K562 (cell line): ENCODE data around the gene AMOTL1. TPM values are rescaled to one million over a fixed set of nuclear protein-coding genes. Genes with fewer than 3 reads are reported as not detected.

Source experiments
- ATAC-seq: fragments of 200-7000 bp; cut with Tn5 transposase; 3 replicates; pipeline ENCODE4 v1.9.1; 2020; ENCODE audit warnings: moderate library complexity
- BruUV-seq: library from RNA; stranded (reverse); fragments of 400-500 nt; replicated peaks from 2 replicates; lab custom pipeline; 2021; lab: Mats Ljungman, UMichigan
- CTCF ChIA-PET: fragments of 300-600 bp; formaldehyde crosslinking; extraction: SDS; loops from one replicate; lab custom pipeline; 2021; ENCODE audit warnings: low intra/inter-chr PET ratio; lab: Yijun Ruan, JAX
- POLR2A ChIA-PET: fragments of 300-600, 350-650 bp; sonication (Branson Sonifier 250); formaldehyde crosslinking; extraction: SDS; loops from one replicate; lab custom pipeline; 2021; ENCODE audit warnings: antibody characterized with exemption, inconsistent platforms; lab: Yijun Ruan, JAX
- DNase-seq, 4 experiments: peaks; one replicate each; pipeline versions ENCODE4 v3.0.0 to v3.0.0-alpha.2; 2011 to 2018; ENCODE audit warnings: low spot score in 3 of 4, mixed read lengths in 3 of 4; ENCODE audit errors: extremely low read depth in 1 of 4
- FAIRE-seq: peaks from 2 replicates; lab custom pipeline; 2011; peaks lifted over from hg19 to GRCh38; lab: Jason Lieb, UNC
- H2AFZ ChIP-seq: 2 replicates; pipeline ENCODE4 v1.6.0; 2011; ENCODE audit warnings: low read depth, low read length, control low read depth, inconsistent platforms
- H3K27ac ChIP-seq: fragments of 200-600 bp; 3 replicates; pipeline ENCODE4 v1.8.0; 2011; ENCODE audit warnings: low read depth, mild to moderate bottlenecking, control low read depth, inconsistent platforms, low read length, moderate library complexity, mixed read lengths; ENCODE audit errors: extremely low read depth
- H3K27me3 ChIP-seq, 2 experiments: fragments of 300-600 bp in 1 of 2; 2 replicates in 1 of 2; 3 replicates in 1 of 2; pipeline versions ENCODE4 v1.6.0 to v1.8.0; 2011; ENCODE audit warnings: inconsistent platforms in 2 of 2, low read length in 2 of 2, mild to moderate bottlenecking in 1 of 2, mixed read lengths in 1 of 2, moderate library complexity in 1 of 2; ENCODE audit not compliant: control insufficient read depth in 2 of 2, insufficient read depth in 2 of 2
- H3K36me3 ChIP-seq: fragments of 300-600 bp; 3 replicates; pipeline ENCODE4 v1.8.0; 2011; ENCODE audit warnings: mild to moderate bottlenecking, low read length, inconsistent platforms; ENCODE audit not compliant: control insufficient read depth, insufficient read depth
- H3K4me1 ChIP-seq, 2 experiments: fragments of 200-600 bp in 1 of 2; replicated peaks in 1 of 2; 2 replicates in 1 of 2; 3 replicates in 1 of 2; pipeline versions ENCODE4 v1.5.1 to v1.8.0; 2011; ENCODE audit warnings: inconsistent platforms in 2 of 2, low read length in 2 of 2, mild to moderate bottlenecking in 1 of 2, mixed read lengths in 1 of 2, moderate library complexity in 1 of 2; ENCODE audit not compliant: control insufficient read depth in 2 of 2, insufficient read depth in 2 of 2
- H3K4me2 ChIP-seq: 2 replicates; pipeline ENCODE4 v1.6.1; 2011; ENCODE audit warnings: low read length, control low read depth, inconsistent platforms, mixed read lengths; ENCODE audit not compliant: insufficient read depth
- H3K4me3 ChIP-seq: fragments of 200-600 bp; sonication (generic), shearing (Covaris generic); 2 replicates; pipeline ENCODE4 v1.5.1; 2016; ENCODE audit warnings: control low read depth, inconsistent platforms
- H3K79me2 ChIP-seq: fragments of 200-600 bp; 3 replicates; pipeline ENCODE4 v1.8.0; 2011; ENCODE audit warnings: low read length, inconsistent platforms; ENCODE audit not compliant: control insufficient read depth, insufficient read depth
- H3K9ac ChIP-seq, 2 experiments: 2 replicates each; pipeline versions ENCODE4 v1.6.0 to v1.6.1; 2011; ENCODE audit warnings: low read depth in 2 of 2, low read length in 2 of 2, control low read depth in 1 of 2, inconsistent platforms in 1 of 2, mild to moderate bottlenecking in 1 of 2, mixed read lengths in 1 of 2; ENCODE audit not compliant: insufficient read depth in 1 of 2
- H3K9me1 ChIP-seq: one replicate; pipeline ENCODE4 v1.6.0; 2011; ENCODE audit warnings: inconsistent platforms, mild to moderate bottlenecking, low read length, moderate library complexity; ENCODE audit not compliant: control insufficient read depth, insufficient read depth
- H3K9me3 ChIP-seq: replicated peaks from 2 replicates; pipeline ENCODE4 v1.5.1; 2011; ENCODE audit warnings: low read depth, low read length, inconsistent platforms; ENCODE audit not compliant: control insufficient read depth, insufficient read depth
- H4K20me1 ChIP-seq: replicated peaks from 2 replicates; pipeline ENCODE4 v1.6.1; 2011; ENCODE audit warnings: low read length, inconsistent platforms, mixed read lengths; ENCODE audit not compliant: control insufficient read depth, insufficient read depth
- BACH1 ChIP-seq: fragments of 200-800 bp; sonication (Bioruptor generic); IDR thresholded peaks from 2 replicates; pipeline ENCODE4 v1.6.1; 2016; ENCODE audit warnings: missing genetic modification characterization, missing compliant biosample characterization
- DIDO1 ChIP-seq: fragments of 450-650 bp; IDR thresholded peaks from 2 replicates; pipeline ENCODE4 v1.6.1; 2016; ENCODE audit warnings: low read depth, missing biosample characterization, missing genetic modification characterization
- FOSL1 ChIP-seq: fragments of 200-800 bp; sonication (Bioruptor generic); conservative IDR thresholded peaks from 2 replicates; pipeline ENCODE4 v1.6.1; 2016; ENCODE audit warnings: missing genetic modification characterization, missing compliant biosample characterization
- HNRNPK ChIP-seq: fragments of 200-400 bp; formaldehyde crosslinking; IDR thresholded peaks from one replicate; pipeline ENCODE4 v1.6.1; 2018; ENCODE audit warnings: mild to moderate bottlenecking, low read depth, low read length; ENCODE audit not compliant: poor library complexity, severe bottlenecking
- TAF7 ChIP-seq: fragments of 450-650 bp; IDR thresholded peaks from 2 replicates; pipeline ENCODE4 v1.6.1; 2016; ENCODE audit warnings: missing genetic modification characterization, missing compliant biosample characterization
- TGIF2 ChIP-seq: sonication (generic); formaldehyde crosslinking; IDR thresholded peaks from 2 replicates; pipeline ENCODE4 v1.8.1; 2022; ENCODE audit warnings: mild to moderate bottlenecking, missing genetic modification reagents, moderate library complexity
- ZNF124 ChIP-seq: sonication (generic); formaldehyde crosslinking; IDR thresholded peaks from 2 replicates; pipeline ENCODE4 v1.8.1; 2022; ENCODE audit warnings: missing genetic modification reagents
- WGBS: fragments of 100-300 bp; shearing (Covaris generic); methylation state at CpG from one replicate; pipeline ENCODE4 v1.1.6; 2016; ENCODE audit warnings: low coverage, mixed read lengths; ENCODE audit not compliant: insufficient coverage; ENCODE audit errors: missing lambda C conversion rate; 5-methylcytosine and 5-hydroxymethylcytosine counted together
- in situ Hi-C: fragments of 300-500 bp; cut with MboI; formaldehyde crosslinking; loops from 4 replicates; pipeline ENCODE4 v1.15.0; 2018; ENCODE audit warnings: inconsistent platforms, mixed read lengths
- intact Hi-C: fragments of 100-400 bp; cut with micrococcal nuclease; formaldehyde crosslinking; loops from 2 replicates; pipeline ENCODE4 v1.14.2; 2022
- polyA plus RNA-seq, 8 experiments: library from polyadenylated mRNA; depleted of rRNA in 4 of 8; stranded (reverse) in 5 of 8; unstranded in 3 of 8; fragments of >200 nt; fragmentation: Nextera tagmentation in 2 of 8; fragmentation: Illumina TruSeq in 1 of 8; extraction: Ambion mirVana in 2 of 8; extraction: Trizol in 1 of 8; gene quantifications; 2 replicates each; pipeline versions ENCODE4 v1.2.1 to v1.2.3, GENCODE V29; 2011 to 2014; ENCODE audit warnings: inconsistent platforms in 1 of 8, missing spikeins in 1 of 8
- total RNA-seq, 7 experiments: library from RNA; depleted of rRNA in 6 of 7; stranded (reverse); fragments of >200 nt in 6 of 7; fragmentation: Illumina TruSeq in 2 of 7; extraction: Trizol in 2 of 7; gene quantifications; 2 replicates each; pipeline versions ENCODE4 v1.2.1 to v1.2.3, GENCODE V29; 2011 to 2021; ENCODE audit warnings: low replicate concordance in 1 of 7
- TF ChIP-seq, protein P1 (sequence below): sonication (generic); formaldehyde crosslinking; IDR thresholded peaks from 2 replicates; pipeline ENCODE4 v1.8.0; 2023; ENCODE audit warnings: missing genetic modification reagents, mild to moderate bottlenecking, borderline replicate concordance
- TF ChIP-seq, protein P2 (sequence below), 2 experiments: IDR thresholded peaks in 1 of 2; conservative IDR thresholded peaks in 1 of 2; 2 replicates each; pipeline ENCODE4 v1.6.1; 2016; ENCODE audit warnings: low read depth in 2 of 2, mild to moderate bottlenecking in 1 of 2, missing compliant biosample characterization in 1 of 2, missing genetic modification characterization in 1 of 2, moderate library complexity in 1 of 2
- TF ChIP-seq, protein P3 (sequence below), 2 experiments: fragments of 450-650 bp in 1 of 2; sonication (generic) in 1 of 2; formaldehyde crosslinking in 1 of 2; IDR thresholded peaks in 1 of 2; conservative IDR thresholded peaks in 1 of 2; 2 replicates each; pipeline versions ENCODE4 v1.6.1 to v1.8.1; 2016 to 2023; ENCODE audit warnings: mild to moderate bottlenecking in 2 of 2, moderate library complexity in 2 of 2, inconsistent platforms in 1 of 2, missing genetic modification reagents in 1 of 2

AMOTL1 gene
- total and polyA plus RNA-seq, 9 of the 15 experiments (the other 6 are each of a cell fraction or from before 2014, with no cell fraction given) = 4.0 to 35.4 (median 14.0) TPM

DNA sequence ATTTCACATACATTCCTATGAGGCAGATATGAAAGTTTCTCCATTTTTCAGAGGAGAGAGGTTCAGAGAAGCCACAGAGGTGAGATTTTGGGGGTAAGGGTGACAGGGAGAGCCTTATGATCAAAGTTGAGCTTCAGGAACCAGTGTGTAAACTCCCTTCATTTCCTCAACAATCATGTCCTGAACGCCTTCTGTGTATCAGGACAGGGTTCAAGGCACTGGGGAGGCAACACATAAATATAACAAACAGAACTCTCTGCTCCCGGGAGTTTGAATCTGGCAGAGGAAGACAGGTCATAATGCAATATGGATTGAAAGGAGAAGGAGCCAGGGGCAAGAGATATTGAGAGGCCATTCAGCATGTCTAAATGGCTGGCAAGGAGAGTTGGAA, 28.0 kb downstream of the AMOTL1 start (continued):
- TF ChIP-seq, protein P1, sequence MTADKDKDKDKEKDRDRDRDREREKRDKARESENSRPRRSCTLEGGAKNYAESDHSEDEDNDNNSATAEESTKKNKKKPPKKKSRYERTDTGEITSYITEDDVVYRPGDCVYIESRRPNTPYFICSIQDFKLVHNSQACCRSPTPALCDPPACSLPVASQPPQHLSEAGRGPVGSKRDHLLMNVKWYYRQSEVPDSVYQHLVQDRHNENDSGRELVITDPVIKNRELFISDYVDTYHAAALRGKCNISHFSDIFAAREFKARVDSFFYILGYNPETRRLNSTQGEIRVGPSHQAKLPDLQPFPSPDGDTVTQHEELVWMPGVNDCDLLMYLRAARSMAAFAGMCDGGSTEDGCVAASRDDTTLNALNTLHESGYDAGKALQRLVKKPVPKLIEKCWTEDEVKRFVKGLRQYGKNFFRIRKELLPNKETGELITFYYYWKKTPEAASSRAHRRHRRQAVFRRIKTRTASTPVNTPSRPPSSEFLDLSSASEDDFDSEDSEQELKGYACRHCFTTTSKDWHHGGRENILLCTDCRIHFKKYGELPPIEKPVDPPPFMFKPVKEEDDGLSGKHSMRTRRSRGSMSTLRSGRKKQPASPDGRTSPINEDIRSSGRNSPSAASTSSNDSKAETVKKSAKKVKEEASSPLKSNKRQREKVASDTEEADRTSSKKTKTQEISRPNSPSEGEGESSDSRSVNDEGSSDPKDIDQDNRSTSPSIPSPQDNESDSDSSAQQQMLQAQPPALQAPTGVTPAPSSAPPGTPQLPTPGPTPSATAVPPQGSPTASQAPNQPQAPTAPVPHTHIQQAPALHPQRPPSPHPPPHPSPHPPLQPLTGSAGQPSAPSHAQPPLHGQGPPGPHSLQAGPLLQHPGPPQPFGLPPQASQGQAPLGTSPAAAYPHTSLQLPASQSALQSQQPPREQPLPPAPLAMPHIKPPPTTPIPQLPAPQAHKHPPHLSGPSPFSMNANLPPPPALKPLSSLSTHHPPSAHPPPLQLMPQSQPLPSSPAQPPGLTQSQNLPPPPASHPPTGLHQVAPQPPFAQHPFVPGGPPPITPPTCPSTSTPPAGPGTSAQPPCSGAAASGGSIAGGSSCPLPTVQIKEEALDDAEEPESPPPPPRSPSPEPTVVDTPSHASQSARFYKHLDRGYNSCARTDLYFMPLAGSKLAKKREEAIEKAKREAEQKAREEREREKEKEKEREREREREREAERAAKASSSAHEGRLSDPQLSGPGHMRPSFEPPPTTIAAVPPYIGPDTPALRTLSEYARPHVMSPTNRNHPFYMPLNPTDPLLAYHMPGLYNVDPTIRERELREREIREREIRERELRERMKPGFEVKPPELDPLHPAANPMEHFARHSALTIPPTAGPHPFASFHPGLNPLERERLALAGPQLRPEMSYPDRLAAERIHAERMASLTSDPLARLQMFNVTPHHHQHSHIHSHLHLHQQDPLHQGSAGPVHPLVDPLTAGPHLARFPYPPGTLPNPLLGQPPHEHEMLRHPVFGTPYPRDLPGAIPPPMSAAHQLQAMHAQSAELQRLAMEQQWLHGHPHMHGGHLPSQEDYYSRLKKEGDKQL (CRISPR knock-in tag) = no peak

DNA sequence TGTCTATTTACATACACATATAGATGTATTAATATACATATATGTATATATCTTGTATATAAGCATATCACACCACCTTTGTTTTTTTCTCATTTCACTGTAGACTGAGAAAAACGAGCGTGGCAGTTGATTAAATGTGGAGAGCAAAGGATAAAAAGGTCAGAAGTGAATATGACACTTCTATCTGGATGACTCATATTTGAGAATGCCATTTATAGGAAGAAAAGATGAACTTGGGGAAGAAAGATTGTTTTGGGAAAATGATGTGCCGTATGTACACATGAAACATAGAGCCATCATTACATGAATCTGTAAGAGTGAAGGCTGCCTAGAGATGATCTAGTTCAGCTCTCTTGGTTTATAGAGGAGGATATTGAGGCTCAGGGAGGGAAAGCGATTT, 28.7 kb downstream of the AMOTL1 start:
- no peak for DNase-seq
- H3K4me3 ChIP-seq = no peak overlapping the region
- intact Hi-C loops = no loop called here
- no TSS peak for BruUV-seq
- no peak overlapping the region for H3K4me2 ChIP-seq
- in situ Hi-C loops = no loop called here
- FAIRE-seq = no peak
- H4K20me1 ChIP-seq = no peaks in the 10 kb centered on the region
- 38% methylated on average over 4 of the region's 4 CpGs for WGBS
- H3K79me2 ChIP-seq = peaks cover 57% of the 10 kb centered on the region
- H3K36me3 ChIP-seq = peaks cover 34% of the 10 kb centered on the region; the same call in 2 of the 3 replicates
- no peaks in the 10 kb centered on the region for H3K9me3 ChIP-seq
- no peak overlapping the region for H3K27ac ChIP-seq
- peaks cover 0 to 18% of the 10 kb centered on the region in 2 experiments; a peak in 2 of 5 replicates for H3K4me1 ChIP-seq
- CTCF ChIA-PET = no interaction called here
- H3K27me3 ChIP-seq = 0 out of 5 replicates have a peak, but pooled peaks cover 0 to 4% of the 10 kb centered on the region in 2 experiments
- POLR2A ChIA-PET = interaction anchor here (1.4 kb wide), 1 partner anchor 10 kb away, joined by 4 read pairs; no protein-coding TSS in a partner anchor
- H3K9ac ChIP-seq = no peak overlapping the region
- no peak overlapping the region for H2AFZ ChIP-seq
- no peaks in the 10 kb centered on the region for H3K9me1 ChIP-seq
- ATAC-seq = no peak
- TF ChIP-seq, protein P2, sequence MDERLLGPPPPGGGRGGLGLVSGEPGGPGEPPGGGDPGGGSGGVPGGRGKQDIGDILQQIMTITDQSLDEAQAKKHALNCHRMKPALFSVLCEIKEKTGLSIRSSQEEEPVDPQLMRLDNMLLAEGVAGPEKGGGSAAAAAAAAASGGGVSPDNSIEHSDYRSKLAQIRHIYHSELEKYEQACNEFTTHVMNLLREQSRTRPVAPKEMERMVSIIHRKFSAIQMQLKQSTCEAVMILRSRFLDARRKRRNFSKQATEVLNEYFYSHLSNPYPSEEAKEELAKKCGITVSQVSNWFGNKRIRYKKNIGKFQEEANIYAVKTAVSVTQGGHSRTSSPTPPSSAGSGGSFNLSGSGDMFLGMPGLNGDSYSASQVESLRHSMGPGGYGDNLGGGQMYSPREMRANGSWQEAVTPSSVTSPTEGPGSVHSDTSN (CRISPR knock-in tag; IDR thresholded peaks at IDR 0.05; ENCODE audit: low read depth) = no peak
- TF ChIP-seq, protein P2 (tag; conservative IDR thresholded peaks at IDR 0.05; ENCODE audit: low read depth) = no peak
- TF ChIP-seq DIDO1 (tag) (no peak), FOSL1 (tag) (peak; percentile 38; the same call in 1 of the 2 replicates), ZNF124 (CRISPR knock-in tag) (no peak), TGIF2 (CRISPR knock-in tag) (no peak), TAF7 (tag) (no peak), BACH1 (tag) (no peak), HNRNPK (no peak)
- TF ChIP-seq, protein P3, sequence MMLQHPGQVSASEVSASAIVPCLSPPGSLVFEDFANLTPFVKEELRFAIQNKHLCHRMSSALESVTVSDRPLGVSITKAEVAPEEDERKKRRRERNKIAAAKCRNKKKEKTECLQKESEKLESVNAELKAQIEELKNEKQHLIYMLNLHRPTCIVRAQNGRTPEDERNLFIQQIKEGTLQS (IDR thresholded peaks at IDR 0.05) = 0 out of 2 replicates have a peak, but pooled peaks have one; percentile 18
- TF ChIP-seq, protein P3 (CRISPR knock-in tag; conservative IDR thresholded peaks at IDR 0.05) = no peak
